NCI-H524 treated with DMSO at 0.1 percent for 48 hours (cell line): ENCODE results near the gene PI3.

Source experiments
- DNase-seq: peaks from one replicate; lab custom pipeline; 2025; lab: John Stamatoyannopoulos, UW

PI3 gene

GRCh38 chr20:45187693-45188092 lies 13.0 kb downstream of the PI3 start:
- DNase-seq, result no peak

- no peak for DNase-seq
Measured at GRCh38 chr20:45189067-45189609, 14.4 kb downstream of the PI3 start.

GRCh38 chr20:45189861-45190260 lies 15.2 kb downstream of the PI3 start:
- no peak for DNase-seq

- DNase-seq, result no peak
Measured at GRCh38 chr20:45191926-45192325, 17.2 kb downstream of the PI3 start.

GRCh38 chr20:45193331-45193730 lies 18.6 kb downstream of the PI3 start:
- no peak for DNase-seq

GRCh38 chr20:45206725-45207124 lies 32.0 kb downstream of the PI3 start, which contains the start of gene SEMG1:
Gene SEMG1 (plus strand): TSS chr20:45207033. CDS start chr20:45207054, 21 bp downstream.
- no peak for DNase-seq

GRCh38 chr20:45209924-45210323 lies 35.2 kb downstream of the PI3 start:
- no peak for DNase-seq

- no peak for DNase-seq
Measured at GRCh38 chr20:45211569-45212474, 37.1 kb downstream of the PI3 start.

- no peak for DNase-seq
Measured at GRCh38 chr20:45212836-45213235, 38.1 kb downstream of the PI3 start.

- no peak for DNase-seq
Measured at GRCh38 chr20:45218124-45218523, 43.4 kb downstream of the PI3 start.

- no peak for DNase-seq
Measured at GRCh38 chr20:45218636-45219035, 43.9 kb downstream of the PI3 start.

- DNase-seq, result no peak
Measured at GRCh38 chr20:45221076-45221475, 46.4 kb downstream of the PI3 start, which contains the start of gene SEMG2. Gene SEMG2 (plus strand): TSS chr20:45221373. CDS start chr20:45221390, 17 bp downstream.

GRCh38 chr20:45223136-45223535 lies 48.4 kb downstream of the PI3 start:
- DNase-seq, result no peak
